Lung (tissue), 12 donors: ENCODE results near the gene ANO2. TPM values are rescaled to one million over a fixed set of nuclear protein-coding genes. Genes with fewer than 3 reads are reported as not detected.

Source experiments
- ATAC-seq: fragments of 200-7000 bp; cut with Tn5 transposase; one replicate; pipeline ENCODE4 v1.9.1; 2020; ENCODE audit warnings: moderate number of reproducible peaks; ENCODE audit not compliant: insufficient read depth, low FRiP score
- DNase-seq, 3 donors: peaks; one replicate each; pipeline ENCODE4 v3.0.0-alpha.2; 2013 to 2017
- H3K27ac ChIP-seq, 2 donors: one replicate each; pipeline ENCODE4 v1.5.1; 2013; ENCODE audit warnings: mild to moderate bottlenecking in 2 of 2, moderate library complexity in 2 of 2, control low read depth in 1 of 2, inconsistent platforms in 1 of 2, low read depth in 1 of 2, low read length in 1 of 2
- H3K27me3 ChIP-seq, 3 donors: one replicate each; pipeline ENCODE4 v1.5.1; 2013; ENCODE audit warnings: low read length in 2 of 3; ENCODE audit not compliant: control insufficient read depth in 3 of 3, insufficient read depth in 3 of 3
- H3K36me3 ChIP-seq, 4 donors: one replicate each; pipeline ENCODE4 v1.5.1; 2013; ENCODE audit warnings: low read length in 4 of 4, mild to moderate bottlenecking in 1 of 4, moderate library complexity in 1 of 4; ENCODE audit not compliant: control insufficient read depth in 4 of 4, insufficient read depth in 4 of 4
- H3K4me1 ChIP-seq, 5 donors: one replicate each; pipeline ENCODE4 v1.5.1; 2013; ENCODE audit warnings: low read length in 5 of 5, mild to moderate bottlenecking in 2 of 5, moderate library complexity in 1 of 5; ENCODE audit not compliant: control insufficient read depth in 5 of 5, insufficient read depth in 5 of 5
- H3K4me3 ChIP-seq: one replicate; pipeline ENCODE4 v1.5.1; 2013; ENCODE audit warnings: mild to moderate bottlenecking, control low read depth, moderate library complexity
- H3K9ac ChIP-seq, 2 donors: one replicate each; pipeline ENCODE4 v1.5.1; 2013; ENCODE audit warnings: low read length in 2 of 2, control low read depth in 1 of 2; ENCODE audit not compliant: insufficient read depth in 1 of 2
- H3K9me3 ChIP-seq, 4 donors: one replicate each; pipeline ENCODE4 v1.5.1; 2013; ENCODE audit warnings: low read length in 3 of 4, mild to moderate bottlenecking in 1 of 4, moderate library complexity in 1 of 4; ENCODE audit not compliant: control insufficient read depth in 4 of 4, insufficient read depth in 3 of 4
- WGBS, 2 donors: extraction: QIAGEN DNeasy Blood & Tissue Kit; methylation state at CpG; one replicate each; pipeline ENCODE4 v1.1.7; 2013; 5-methylcytosine and 5-hydroxymethylcytosine counted together
- polyA plus RNA-seq, 2 donors: library from polyadenylated mRNA; stranded (reverse); fragments of 200-250 nt; gene quantifications; one replicate each; pipeline ENCODE4 v1.2.1, GENCODE V29; 2013
- total RNA-seq, 2 donors: library from RNA; depleted of rRNA in 1 of 2; stranded (reverse); fragments of >200 nt in 1 of 2; gene quantifications; one replicate each; pipeline ENCODE4 v1.2.1, GENCODE V29; 2014 to 2021
- TF ChIP-seq, protein P1 (sequence below): IDR thresholded peaks from 2 replicates; pipeline ENCODE4 v1.5.1; 2012; ENCODE audit warnings: mild to moderate bottlenecking; ENCODE audit errors: control extremely low read depth, extremely low read depth
- donor health status: control.
- donor health status: control.
- donor health status: Bipolar disorder and iron deficiency.
- donor health status: healthy.
- donor health status: DM: yes; HTN: yes; CAD: no.

ANO2 gene
- total and polyA plus RNA-seq, 4 donors, result 5.9 to 11.3 (median 7.4) TPM

DNA sequence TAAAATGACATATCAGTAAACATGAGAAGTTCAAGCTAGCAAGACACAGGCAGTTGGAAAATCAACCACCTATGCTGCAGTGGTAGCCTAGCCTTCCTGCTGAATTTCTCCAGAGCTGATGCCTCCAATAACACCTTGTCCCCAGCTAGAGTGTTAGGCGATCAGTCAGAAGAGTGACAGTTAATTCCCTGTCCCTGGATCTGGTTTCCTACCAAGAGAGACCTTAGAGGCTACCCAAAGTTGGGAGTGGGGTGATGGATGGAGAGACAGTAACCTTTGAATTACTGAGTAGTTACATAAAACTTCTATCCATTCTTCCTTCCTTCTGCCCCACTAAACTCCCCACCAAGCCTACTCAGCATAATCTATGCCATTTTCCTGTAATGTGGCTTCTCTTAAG lies 1.9 kb upstream of the ANO2 start:
- H3K4me3 ChIP-seq, result no peak overlapping the region
- H3K27ac ChIP-seq, result no peak overlapping the region
- H3K9me3 ChIP-seq, result peaks cover 0 to 4% (median 0%) of the 10 kb centered on the region in 4 donors
- TF ChIP-seq, protein P1, sequence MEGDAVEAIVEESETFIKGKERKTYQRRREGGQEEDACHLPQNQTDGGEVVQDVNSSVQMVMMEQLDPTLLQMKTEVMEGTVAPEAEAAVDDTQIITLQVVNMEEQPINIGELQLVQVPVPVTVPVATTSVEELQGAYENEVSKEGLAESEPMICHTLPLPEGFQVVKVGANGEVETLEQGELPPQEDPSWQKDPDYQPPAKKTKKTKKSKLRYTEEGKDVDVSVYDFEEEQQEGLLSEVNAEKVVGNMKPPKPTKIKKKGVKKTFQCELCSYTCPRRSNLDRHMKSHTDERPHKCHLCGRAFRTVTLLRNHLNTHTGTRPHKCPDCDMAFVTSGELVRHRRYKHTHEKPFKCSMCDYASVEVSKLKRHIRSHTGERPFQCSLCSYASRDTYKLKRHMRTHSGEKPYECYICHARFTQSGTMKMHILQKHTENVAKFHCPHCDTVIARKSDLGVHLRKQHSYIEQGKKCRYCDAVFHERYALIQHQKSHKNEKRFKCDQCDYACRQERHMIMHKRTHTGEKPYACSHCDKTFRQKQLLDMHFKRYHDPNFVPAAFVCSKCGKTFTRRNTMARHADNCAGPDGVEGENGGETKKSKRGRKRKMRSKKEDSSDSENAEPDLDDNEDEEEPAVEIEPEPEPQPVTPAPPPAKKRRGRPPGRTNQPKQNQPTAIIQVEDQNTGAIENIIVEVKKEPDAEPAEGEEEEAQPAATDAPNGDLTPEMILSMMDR, result no peak
- 81 to 88% methylated on average over 1 of the region's 1 CpG for WGBS, 2 donors
- no peak for DNase-seq
- peaks cover 0 to 50% (median 35%) of the 10 kb centered on the region in 3 donors for H3K27me3 ChIP-seq
- H3K36me3 ChIP-seq, result peaks cover 0 to 3% (median 0%) of the 10 kb centered on the region in 4 donors
- H3K4me1 ChIP-seq, result peaks cover 0 to 6% (median 3%) of the 10 kb centered on the region in 5 donors
- H3K9ac ChIP-seq, result no peak overlapping the region
- no peak for ATAC-seq

DNA sequence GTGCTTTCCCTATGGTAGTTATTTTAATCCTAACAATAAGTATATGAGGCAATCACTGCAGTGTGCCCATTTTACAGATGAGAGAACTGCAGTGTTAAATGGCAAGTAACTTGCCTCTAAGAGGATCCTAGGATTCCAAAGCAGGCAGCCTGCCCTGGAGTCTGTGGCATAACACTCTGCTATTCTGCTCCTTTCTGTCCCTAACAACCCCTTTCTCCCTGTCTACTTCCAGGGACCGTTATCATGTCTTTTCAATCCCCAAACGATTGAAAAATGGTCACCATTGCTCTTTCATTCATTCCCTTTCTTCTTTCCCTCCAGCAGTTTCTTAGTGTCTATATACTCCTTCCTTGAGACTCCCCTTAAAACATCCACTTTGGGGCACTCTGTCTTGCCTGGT lies 1.3 kb upstream of the ANO2 start:
- peaks cover 0 to 53% (median 39%) of the 10 kb centered on the region in 3 donors for H3K27me3 ChIP-seq
- WGBS, 2 donors, result 82 to 95% methylated on average over 2 of the region's 2 CpGs
- H3K9me3 ChIP-seq, result peaks cover 0 to 4% (median 0%) of the 10 kb centered on the region in 4 donors
- no peak for ATAC-seq
- no peak overlapping the region for H3K9ac ChIP-seq
- H3K27ac ChIP-seq, result no peak overlapping the region
- TF ChIP-seq, protein P1, result no peak
- peaks cover 0 to 3% (median 0%) of the 10 kb centered on the region in 4 donors for H3K36me3 ChIP-seq
- no peak overlapping the region for H3K4me3 ChIP-seq
- no peak for DNase-seq
- H3K4me1 ChIP-seq, result peaks cover 0 to 6% (median 3%) of the 10 kb centered on the region in 5 donors

DNA sequence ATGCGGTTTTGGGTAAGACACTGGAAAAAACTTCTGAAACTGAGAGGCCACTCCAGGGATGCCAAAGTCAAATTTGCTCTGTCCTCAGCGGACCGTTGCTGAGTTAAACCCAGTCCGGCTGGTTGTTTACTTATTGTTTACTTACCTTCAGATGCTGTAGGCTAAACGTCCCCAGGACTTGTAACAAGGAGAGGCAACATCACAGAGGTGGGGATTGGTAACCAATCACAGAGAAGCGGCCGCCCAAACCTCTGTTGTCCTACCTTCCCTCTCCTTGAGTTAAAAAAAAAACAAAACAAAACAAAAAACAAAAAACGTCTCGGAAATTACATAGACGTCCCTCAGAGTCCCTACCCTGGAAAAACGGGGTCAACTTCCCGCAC lies 380 bp downstream of the ANO2 start:
- H3K27me3 ChIP-seq, result peaks cover 0 to 53% (median 39%) of the 10 kb centered on the region in 3 donors
- ATAC-seq, result no peak

More for the DNA sequence above, 380 bp downstream of the ANO2 start:
- peaks cover 0 to 5% (median under 1%) of the 10 kb centered on the region in 4 donors for H3K36me3 ChIP-seq
- peaks cover 0 to 7% (median 0%) of the 10 kb centered on the region in 4 donors for H3K9me3 ChIP-seq
- H3K27ac ChIP-seq, result no peak overlapping the region
- DNase-seq, result peak in 1 of 3 donors; percentile 7
- H3K9ac ChIP-seq, result no peak overlapping the region
- TF ChIP-seq, protein P1, result no peak
- peaks cover 0 to 6% (median 3%) of the 10 kb centered on the region in 5 donors for H3K4me1 ChIP-seq
- no peak overlapping the region for H3K4me3 ChIP-seq
- WGBS, 2 donors, result 39 to 52% methylated on average over 12 of the region's 12 CpGs
